CD8-positive, alpha-beta memory T cell (primary cell): ENCODE measurements around the gene BDP1. TPM values are rescaled to one million over a fixed set of nuclear protein-coding genes. Genes with fewer than 3 reads are reported as not detected.
"Not testable (repeated sequence)": the region's sequence is repeated elsewhere in the genome, so short reads cannot be mapped to it uniquely, and the experiment has no call there.

Source experiments
- CTCF ChIA-PET: fragments of 350-600 bp; sonication (Branson Sonifier 250); formaldehyde crosslinking; loops from one replicate; lab custom pipeline; 2021; ENCODE audit warnings: antibody characterized with exemption; lab: Charles Lee
- POLR2A ChIA-PET: fragments of 350-600 bp; sonication (Branson Sonifier 250); formaldehyde crosslinking; loops from one replicate; lab custom pipeline; 2021; ENCODE audit warnings: antibody characterized with exemption; lab: Charles Lee
- DNase-seq, 5 donors: peaks; one replicate each; pipeline versions ENCODE4 v3.0.0 to v3.0.0-alpha.2; 2020 to 2022; ENCODE audit warnings: mixed read lengths in 1 of 5
- H3K27ac ChIP-seq: one replicate; pipeline ENCODE4 v1.7.0; 2013; ENCODE audit warnings: low read depth, mild to moderate bottlenecking, low read length, moderate library complexity
- H3K27me3 ChIP-seq: 2 replicates; pipeline ENCODE4 v1.7.0; 2013; ENCODE audit warnings: low read length, mild to moderate bottlenecking; ENCODE audit not compliant: insufficient read depth, poor library complexity, severe bottlenecking
- H3K36me3 ChIP-seq: 2 replicates; pipeline ENCODE4 v1.7.0; 2013; ENCODE audit warnings: mild to moderate bottlenecking, low read length, moderate library complexity; ENCODE audit not compliant: insufficient read depth
- H3K4me1 ChIP-seq: 2 replicates; pipeline ENCODE4 v1.7.0; 2013; ENCODE audit warnings: mild to moderate bottlenecking, low read length, moderate library complexity; ENCODE audit not compliant: insufficient read depth
- H3K4me3 ChIP-seq: 2 replicates; pipeline ENCODE4 v1.7.0; 2013; ENCODE audit warnings: mild to moderate bottlenecking, low read length
- H3K9me3 ChIP-seq: 2 replicates; pipeline ENCODE4 v1.7.0; 2013; ENCODE audit warnings: mild to moderate bottlenecking, low read length
- H3K27ac Mint-ChIP-seq, 8 donors: one replicate each; pipeline ENCODE4 v1.8.0; 2020 to 2021; ENCODE audit warnings: mixed read lengths in 8 of 8, mild to moderate bottlenecking in 6 of 8, inconsistent platforms in 3 of 8, moderate library complexity in 3 of 8
- H3K27me3 Mint-ChIP-seq, 2 donors: one replicate each; pipeline ENCODE4 v1.8.0; 2020 to 2021; ENCODE audit warnings: mixed read lengths in 2 of 2, mild to moderate bottlenecking in 1 of 2, moderate library complexity in 1 of 2
- H3K36me3 Mint-ChIP-seq, 3 donors: one replicate each; pipeline ENCODE4 v1.8.0; 2020 to 2021; ENCODE audit warnings: mixed read lengths in 3 of 3, inconsistent platforms in 1 of 3, mild to moderate bottlenecking in 1 of 3
- H3K4me1 Mint-ChIP-seq, 3 donors: one replicate each; pipeline ENCODE4 v1.8.0; 2020 to 2021; ENCODE audit warnings: mixed read lengths in 3 of 3, inconsistent platforms in 1 of 3, mild to moderate bottlenecking in 1 of 3
- H3K4me3 Mint-ChIP-seq, 7 donors: one replicate each; pipeline ENCODE4 v1.8.0; 2020 to 2021; ENCODE audit warnings: mixed read lengths in 7 of 7, mild to moderate bottlenecking in 6 of 7, moderate library complexity in 4 of 7, inconsistent platforms in 2 of 7
- H3K9me3 Mint-ChIP-seq, 5 donors: one replicate each; pipeline ENCODE4 v1.8.0; 2020 to 2022; ENCODE audit warnings: mixed read lengths in 5 of 5, mild to moderate bottlenecking in 3 of 5, moderate library complexity in 2 of 5, inconsistent platforms in 1 of 5
- polyA plus RNA-seq: library from polyadenylated mRNA; unstranded; fragments of 300-500 nt; fragmentation: Illumina TruSeq; gene quantifications from one replicate; pipeline ENCODE4 v1.2.3, GENCODE V29; 2021
- total RNA-seq, 2 experiments: library from RNA; stranded (reverse); gene quantifications; one replicate each; pipeline ENCODE4 v1.2.3, GENCODE V29; 2021

The BDP1 gene
- total and polyA plus RNA-seq, 3 experiments from 2014 or later, result 18.1 to 35.0 (median 33.4) TPM

DNA sequence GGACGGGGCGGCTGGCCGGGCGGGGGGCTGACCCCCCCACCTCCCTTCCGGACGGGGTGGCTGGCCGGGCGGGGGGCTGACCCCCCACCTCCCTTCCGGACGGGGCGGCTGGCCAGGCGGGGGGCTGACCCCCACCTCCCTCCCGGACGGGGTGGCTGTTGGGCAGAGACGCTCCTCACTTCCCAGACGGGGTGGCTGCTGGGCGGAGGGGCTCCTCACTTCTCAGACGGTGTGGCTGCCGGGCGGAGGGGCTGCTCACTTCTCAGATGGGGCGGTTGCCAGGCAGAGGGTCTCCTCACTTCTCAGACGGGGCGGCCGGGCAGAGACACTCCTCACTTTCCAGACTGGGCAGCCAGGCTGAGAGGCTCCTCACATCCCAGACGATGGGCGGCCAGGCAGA, 70.2 kb downstream of the BDP1 start:
- CTCF ChIA-PET, H3K4me3 ChIP-seq, POLR2A ChIA-PET, H3K27ac ChIP-seq, H3K4me3 Mint-ChIP-seq, H3K9me3 Mint-ChIP-seq, DNase-seq, H3K27me3 ChIP-seq, H3K4me1 Mint-ChIP-seq, H3K9me3 ChIP-seq, H3K27me3 Mint-ChIP-seq, H3K4me1 ChIP-seq: not testable (repeated sequence)
- Mint-ChIP-seq H3K27ac (peak overlapping the region in 1 of 8 donors; percentile 70), H3K36me3 (peaks cover 10 to 59% (median 25%) of the 10 kb centered on the region in 3 donors)
- H3K36me3 ChIP-seq, result peaks cover 22% of the 10 kb centered on the region

DNA sequence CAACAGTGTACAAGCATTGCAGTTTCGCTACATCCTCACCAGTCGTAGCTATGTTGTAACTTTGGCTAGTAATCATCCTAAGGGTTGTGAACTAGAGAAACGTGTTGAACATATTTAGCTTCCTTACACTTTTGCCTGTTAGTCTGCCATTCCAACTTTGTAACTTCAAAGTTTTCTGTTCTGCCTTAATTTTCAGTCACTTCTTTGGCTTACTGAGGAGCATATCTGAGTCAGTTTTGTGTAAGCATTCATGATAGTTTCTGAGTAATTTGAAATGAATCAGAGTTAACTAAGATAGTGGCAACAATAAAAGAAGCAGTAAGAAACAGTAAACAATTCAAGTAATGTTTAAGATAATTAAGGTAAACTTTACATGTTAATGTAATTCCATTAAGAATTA, 72.8 kb downstream of the BDP1 start:
- Histone ChIP-seq H3K36me3 (peaks cover 10% of the 10 kb centered on the region), H3K4me1 (no peaks in the 10 kb centered on the region), H3K9me3 (no peaks in the 10 kb centered on the region), H3K27me3 (no peaks in the 10 kb centered on the region), H3K4me3 (no peak overlapping the region), H3K27ac (no peak overlapping the region)
- no peaks in the 10 kb centered on the region for H3K27me3 Mint-ChIP-seq
- ChIA-PET CTCF (no interaction called here), POLR2A (no interaction called here)
- no peak overlapping the region for H3K4me3 Mint-ChIP-seq
- no peak for DNase-seq
- H3K27ac Mint-ChIP-seq, result peak overlapping the region in 1 of 8 donors; percentile 52
- peaks cover 7 to 52% (median 20%) of the 10 kb centered on the region in 3 donors for H3K36me3 Mint-ChIP-seq
- peaks cover 4 to 14% (median 7%) of the 10 kb centered on the region in 3 donors for H3K4me1 Mint-ChIP-seq
- no peaks in the 10 kb centered on the region for H3K9me3 Mint-ChIP-seq

DNA sequence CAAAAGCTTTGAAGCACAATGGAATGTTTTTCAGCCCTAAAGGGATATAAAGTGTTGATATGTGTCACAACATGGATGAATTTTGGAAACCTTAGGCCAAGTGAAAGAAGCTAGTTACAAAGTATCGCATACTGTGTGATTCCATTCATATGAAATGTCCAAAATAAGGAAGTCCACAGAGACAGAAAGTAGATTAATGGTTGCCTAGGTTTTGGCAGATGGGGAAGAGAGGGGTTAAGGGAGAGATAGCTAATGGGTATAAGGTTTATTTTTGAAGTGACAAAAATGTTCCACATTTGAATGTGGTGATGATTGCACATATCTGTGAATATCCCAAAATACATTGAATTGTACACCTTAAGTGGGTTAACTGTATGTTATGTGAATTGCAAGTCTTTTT, 74.2 kb downstream of the BDP1 start:
- Histone ChIP-seq H3K36me3 (peaks cover 5% of the 10 kb centered on the region), H3K9me3 (no peaks in the 10 kb centered on the region), H3K4me1 (no peaks in the 10 kb centered on the region), H3K4me3 (no peak overlapping the region), H3K27me3 (no peaks in the 10 kb centered on the region), H3K27ac (no peak overlapping the region)
- peak overlapping the region in 1 of 8 donors; percentile 54 for H3K27ac Mint-ChIP-seq
- H3K4me1 Mint-ChIP-seq, result peaks cover 9 to 25% (median 16%) of the 10 kb centered on the region in 3 donors
- H3K4me3 Mint-ChIP-seq, result no peak overlapping the region
- H3K9me3 Mint-ChIP-seq, result no peaks in the 10 kb centered on the region
- no peak for DNase-seq
- peaks cover 5 to 52% (median 23%) of the 10 kb centered on the region in 3 donors for H3K36me3 Mint-ChIP-seq
- H3K27me3 Mint-ChIP-seq, result no peaks in the 10 kb centered on the region
- ChIA-PET CTCF (no interaction called here), POLR2A (no interaction called here)

DNA sequence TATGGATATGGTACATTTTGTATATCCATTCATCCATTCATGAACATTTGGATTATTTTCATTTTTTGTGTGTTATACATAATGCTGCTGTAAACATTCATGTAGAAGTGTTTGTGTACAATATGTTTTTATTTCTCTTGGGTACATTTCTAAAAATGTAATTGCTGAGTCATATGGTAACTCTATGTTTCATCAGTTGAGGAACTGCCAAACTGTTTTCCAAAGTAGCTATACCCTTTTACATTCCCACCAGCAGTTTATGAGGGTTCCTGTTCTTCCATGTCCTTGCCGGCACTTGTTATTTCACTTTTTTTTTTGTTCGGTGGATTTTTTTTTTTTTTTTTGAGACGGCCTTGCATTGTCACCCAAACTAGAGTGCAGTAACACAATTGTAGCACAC, 77.7 kb downstream of the BDP1 start:
- Histone ChIP-seq H3K36me3 (peaks cover 9% of the 10 kb centered on the region), H3K27me3 (no peaks in the 10 kb centered on the region), H3K4me3 (no peak overlapping the region), H3K27ac (no peak overlapping the region), H3K4me1 (no peaks in the 10 kb centered on the region), H3K9me3 (no peaks in the 10 kb centered on the region)
- Mint-ChIP-seq H3K4me1 (peaks cover 6 to 20% (median 15%) of the 10 kb centered on the region in 3 donors), H3K27ac (peak overlapping the region in 6 of 8 donors; percentile 18 to 81 (median 44)), H3K36me3 (peaks cover 19 to 62% (median 28%) of the 10 kb centered on the region in 3 donors), H3K4me3 (no peak overlapping the region), H3K9me3 (no peaks in the 10 kb centered on the region), H3K27me3 (no peaks in the 10 kb centered on the region)
- POLR2A ChIA-PET, result no interaction called here
- DNase-seq, result no peak
- CTCF ChIA-PET, result interaction anchor here (0.9 kb wide), 2 partner anchors 9 to 68 kb away, joined by 3 read pairs; no protein-coding TSS in a partner anchor

DNA sequence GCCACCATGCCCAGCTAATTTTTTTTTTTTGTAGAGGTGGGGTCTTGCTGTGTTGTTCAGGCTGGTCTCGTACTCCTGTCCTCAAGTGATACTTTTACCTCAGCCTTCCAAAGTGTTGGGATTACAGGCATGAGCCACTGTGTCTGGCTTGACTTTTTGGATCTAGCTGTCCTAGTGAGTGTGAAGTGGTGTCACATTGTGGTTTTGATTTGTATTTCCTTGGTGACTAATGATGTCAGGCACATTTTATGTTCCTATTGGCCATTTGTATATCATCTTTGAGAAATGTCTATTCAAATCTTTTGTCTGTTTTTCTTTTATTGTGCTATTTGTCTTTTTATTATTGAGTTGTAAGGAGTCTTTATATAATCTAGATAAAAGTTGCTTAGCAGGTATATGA, 78.2 kb downstream of the BDP1 start:
- H3K27me3 ChIP-seq, result no peaks in the 10 kb centered on the region
- CTCF ChIA-PET, result interaction anchor here (0.9 kb wide), 1 partner anchor 68 kb away, joined by 3 read pairs; no protein-coding TSS in a partner anchor
- H3K4me3 Mint-ChIP-seq, result no peak overlapping the region
- H3K4me1 ChIP-seq, result no peaks in the 10 kb centered on the region
- H3K36me3 Mint-ChIP-seq, result peaks cover 19 to 63% (median 29%) of the 10 kb centered on the region in 3 donors
- H3K27ac ChIP-seq, result no peak overlapping the region
- H3K9me3 ChIP-seq, result no peaks in the 10 kb centered on the region
- peaks cover 6 to 20% (median 17%) of the 10 kb centered on the region in 3 donors for H3K4me1 Mint-ChIP-seq
- peak in 2 of 5 donors; percentile 17 to 34 for DNase-seq
- H3K27ac Mint-ChIP-seq, result peak overlapping the region in 6 of 8 donors; percentile 64 to 89 (median 75)
- POLR2A ChIA-PET, result no interaction called here
- no peaks in the 10 kb centered on the region for H3K27me3 Mint-ChIP-seq
- H3K9me3 Mint-ChIP-seq, result no peaks in the 10 kb centered on the region
- no peak overlapping the region for H3K4me3 ChIP-seq
- peaks cover 9% of the 10 kb centered on the region for H3K36me3 ChIP-seq

DNA sequence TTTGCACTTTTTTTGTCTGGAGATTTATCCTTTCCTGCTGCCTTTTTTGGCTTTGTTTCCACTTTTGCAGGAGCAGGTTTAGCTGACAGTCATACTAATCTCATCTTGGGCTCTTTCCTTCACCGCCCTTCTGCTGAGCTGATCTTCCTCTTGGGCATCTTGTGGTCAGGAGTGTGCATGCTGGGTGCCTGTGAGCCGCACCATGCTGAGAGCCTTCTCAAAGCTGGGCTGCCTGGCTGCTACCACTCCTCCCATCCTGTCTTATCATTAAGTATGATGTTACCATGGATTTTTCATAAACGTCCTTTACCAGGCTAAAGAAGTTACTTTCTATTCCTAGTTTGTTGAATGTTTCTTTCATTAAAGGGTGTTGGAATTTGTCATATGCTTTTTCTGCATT, 82.2 kb downstream of the BDP1 start:
- Mint-ChIP-seq H3K27me3 (no peaks in the 10 kb centered on the region), H3K9me3 (no peaks in the 10 kb centered on the region), H3K27ac (peak overlapping the region in 3 of 8 donors; percentile 47 to 86 (median 66)), H3K4me1 (peaks cover 5 to 17% (median 15%) of the 10 kb centered on the region in 3 donors), H3K4me3 (no peak overlapping the region), H3K36me3 (peaks cover 23 to 76% (median 38%) of the 10 kb centered on the region in 3 donors)
- no peak overlapping the region for H3K27ac ChIP-seq
- POLR2A ChIA-PET, result no interaction called here
- DNase-seq, result no peak
- CTCF ChIA-PET, result no interaction called here
- no peaks in the 10 kb centered on the region for H3K27me3 ChIP-seq
- H3K36me3 ChIP-seq, result peaks cover 19% of the 10 kb centered on the region
- H3K4me3 ChIP-seq, result no peak overlapping the region
- no peaks in the 10 kb centered on the region for H3K4me1 ChIP-seq
- H3K9me3 ChIP-seq, result no peaks in the 10 kb centered on the region

DNA sequence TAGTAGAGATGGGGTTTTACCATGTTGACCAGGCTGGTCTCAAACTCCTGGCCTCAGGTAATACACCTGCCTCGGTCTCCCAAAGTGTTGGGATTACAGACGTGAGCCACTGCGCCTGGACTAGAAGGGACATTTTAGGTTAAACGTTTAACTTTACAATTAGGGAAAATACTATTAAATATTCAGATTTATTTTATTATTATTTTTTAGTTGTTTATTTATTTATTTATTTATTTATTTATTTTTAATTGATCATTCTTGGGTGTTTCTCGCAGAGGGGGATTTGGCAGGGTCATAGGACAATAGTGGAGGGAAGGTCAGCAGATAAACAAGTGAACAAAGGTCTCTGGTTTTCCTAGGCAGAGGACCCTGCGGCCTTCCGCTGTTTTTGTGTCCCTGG, 95.4 kb downstream of the BDP1 start:
- H3K36me3 ChIP-seq, result peaks cover 18% of the 10 kb centered on the region
- peaks cover 14 to 84% (median 29%) of the 10 kb centered on the region in 3 donors for H3K36me3 Mint-ChIP-seq
- H3K27ac Mint-ChIP-seq, H3K9me3 Mint-ChIP-seq, H3K27me3 Mint-ChIP-seq, H3K4me3 Mint-ChIP-seq, H3K4me3 ChIP-seq, H3K4me1 ChIP-seq, H3K27me3 ChIP-seq, H3K9me3 ChIP-seq, H3K27ac ChIP-seq, POLR2A ChIA-PET, DNase-seq, H3K4me1 Mint-ChIP-seq: not testable (repeated sequence)
- CTCF ChIA-PET, result interaction anchor here (0.7 kb wide), 1 partner anchor 8 kb away, joined by 4 read pairs; no protein-coding TSS in a partner anchor

DNA sequence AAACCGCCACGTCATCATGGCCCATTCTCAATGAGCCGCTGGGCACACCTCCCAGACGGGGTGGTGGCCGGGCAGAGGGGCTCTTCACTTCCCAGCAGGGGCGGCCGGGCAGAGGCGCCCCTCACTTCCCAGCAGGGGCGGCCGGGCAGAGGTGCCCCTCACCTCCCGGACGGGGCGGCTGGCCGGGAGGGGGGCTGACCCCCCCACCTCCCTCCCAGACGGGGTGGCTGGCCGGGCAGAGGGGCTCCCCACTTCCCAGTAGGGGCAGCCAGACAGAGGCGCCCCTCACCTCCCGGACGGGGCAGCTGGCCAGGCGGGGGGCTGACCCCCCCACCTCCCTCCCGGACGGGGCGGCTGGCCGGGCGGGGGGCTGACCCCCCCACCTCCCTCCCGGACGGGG, 96.1 kb downstream of the BDP1 start:
- H3K4me1 ChIP-seq, H3K27ac ChIP-seq, H3K9me3 Mint-ChIP-seq, H3K27ac Mint-ChIP-seq, H3K9me3 ChIP-seq, H3K4me1 Mint-ChIP-seq, H3K4me3 Mint-ChIP-seq, H3K27me3 Mint-ChIP-seq, DNase-seq, CTCF ChIA-PET, POLR2A ChIA-PET, H3K4me3 ChIP-seq, H3K27me3 ChIP-seq: not testable (repeated sequence)
- H3K36me3 Mint-ChIP-seq, result peaks cover 14 to 82% (median 31%) of the 10 kb centered on the region in 3 donors
- H3K36me3 ChIP-seq, result peaks cover 18% of the 10 kb centered on the region
